ENCODE data around the gene DIAPH2. TPM values are rescaled to one million over a fixed set of nuclear protein-coding genes. Genes with fewer than 3 reads are reported as not detected.

The DIAPH2 gene
- total RNA-seq, 5 donors from 2014 or later (not counting 1 experiment from before 2014, with no cell fraction given): 8.4 to 15.3 (median 10.8) TPM

- Histone ChIP-seq H3K36me3 (ENCODE audit: control insufficient read depth in 2 of 2, extremely low read depth in 1 of 2, insufficient read depth in 1 of 2, low read length in 1 of 2) (no peaks in the 10 kb centered on the region), H3K4me3 (ENCODE audit: control insufficient read depth in 1 of 2, extremely low read depth in 1 of 2, low read length in 1 of 2) (no peak overlapping the region), H3K4me1 (ENCODE audit: control insufficient read depth in 1 of 2, extremely low read depth in 1 of 2, insufficient read depth in 2 of 2, low read length in 2 of 2) (peaks cover 0 to 2% of the 10 kb centered on the region in 2 experiments), H3K27ac (ENCODE audit: low read length) (no peak overlapping the region), H3K9me3 (no peaks in the 10 kb centered on the region), H3K27me3 (replicated peaks in 1 of 2; ENCODE audit: control insufficient read depth in 2 of 2, extremely low read depth in 1 of 2, insufficient read depth in 2 of 2, low read length in 1 of 2) (no peaks in the 10 kb centered on the region)
- no peak overlapping the region for H3K27ac Mint-ChIP-seq
- no peaks in the 10 kb centered on the region for H3K36me3 Mint-ChIP-seq
- DNase-seq (no peak), ATAC-seq (replicated peaks in 1 of 4) (no peak)
- H3K4me3 Mint-ChIP-seq: no peak overlapping the region
- ChIA-PET POLR2A (no interaction called here), CTCF (no interaction called here)
- WGBS (ENCODE audit: insufficient coverage): no CpG with 5 or more reads among the region's 7 CpGs
- H3K27me3 Mint-ChIP-seq: peaks cover 0 to 12% of the 10 kb centered on the region in 2 donors
- H3K4me1 Mint-ChIP-seq: peaks cover 7 to 18% (median 15%) of the 10 kb centered on the region in 3 donors
- no peaks in the 10 kb centered on the region for H3K9me3 Mint-ChIP-seq
Measured at GRCh38 chrX:97594646-97595224, 910.1 kb downstream of the DIAPH2 start.

DNA sequence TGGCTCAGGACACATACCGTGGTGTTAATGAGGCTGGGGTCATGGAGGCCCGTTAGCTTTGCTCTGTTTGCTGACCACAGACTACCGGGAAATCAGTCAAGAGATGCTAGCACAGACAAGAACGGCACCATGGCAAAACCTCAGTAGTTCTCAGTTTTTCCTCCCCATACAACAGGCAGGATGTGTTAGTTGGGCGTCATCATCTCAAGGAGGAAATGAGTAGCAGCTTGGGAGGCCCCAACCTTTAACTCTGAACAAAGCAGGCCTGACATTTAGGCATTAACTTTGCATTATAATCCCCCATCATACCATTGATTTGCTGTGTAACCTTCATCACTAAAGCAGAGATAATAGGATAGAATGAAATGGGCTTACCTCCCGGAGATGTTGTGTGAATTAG lies 913.3 kb downstream of the DIAPH2 start:
- Histone ChIP-seq H3K36me3 (ENCODE audit: control insufficient read depth in 2 of 2, extremely low read depth in 1 of 2, insufficient read depth in 1 of 2, low read length in 1 of 2) (no peaks in the 10 kb centered on the region), H3K4me1 (ENCODE audit: control insufficient read depth in 1 of 2, extremely low read depth in 1 of 2, insufficient read depth in 2 of 2, low read length in 2 of 2) (peaks cover 0 to 2% of the 10 kb centered on the region in 2 experiments), H3K4me3 (ENCODE audit: control insufficient read depth in 1 of 2, extremely low read depth in 1 of 2, low read length in 1 of 2) (no peak overlapping the region), H3K27ac (ENCODE audit: low read length) (no peak overlapping the region), H3K9me3 (no peaks in the 10 kb centered on the region), H3K27me3 (replicated peaks in 1 of 2; ENCODE audit: control insufficient read depth in 2 of 2, extremely low read depth in 1 of 2, insufficient read depth in 2 of 2, low read length in 1 of 2) (no peaks in the 10 kb centered on the region)
- ChIA-PET CTCF (no interaction called here), POLR2A (no interaction called here)
- Mint-ChIP-seq H3K27me3 (peaks cover 0 to 7% of the 10 kb centered on the region in 2 donors), H3K36me3 (peaks cover 3% of the 10 kb centered on the region), H3K4me1 (peaks cover 7 to 18% (median 15%) of the 10 kb centered on the region in 3 donors), H3K9me3 (no peaks in the 10 kb centered on the region), H3K27ac (peak overlapping the region; percentile 57 to 79), H3K4me3 (peak overlapping the region in 1 of 3 donors; percentile 15)
- ATAC-seq (replicated peaks in 1 of 4) (peak in 3 of 4 experiments; percentile 40 to 68 (median 53)), DNase-seq (peak in 2 of 35 experiments; percentile 0 to 1)
- WGBS (ENCODE audit: insufficient coverage): no CpG with 5 or more reads among the region's 6 CpGs

GRCh38 chrX:97602465-97603258 lies 918.0 kb downstream of the DIAPH2 start:
- DNase-seq (no peak), ATAC-seq (replicated peaks in 1 of 4) (no peak)
- no peak overlapping the region for H3K27ac Mint-ChIP-seq
- no peaks in the 10 kb centered on the region for H3K36me3 ChIP-seq (ENCODE audit: control insufficient read depth in 2 of 2, extremely low read depth in 1 of 2, insufficient read depth in 1 of 2, low read length in 1 of 2)
- no peak overlapping the region for H3K27ac ChIP-seq (ENCODE audit: low read length)
- H3K9me3 Mint-ChIP-seq: no peaks in the 10 kb centered on the region
- ChIA-PET CTCF (no interaction called here), POLR2A (no interaction called here)
- H3K4me1 Mint-ChIP-seq: peaks cover 7 to 17% (median 15%) of the 10 kb centered on the region in 3 donors
- H3K4me3 Mint-ChIP-seq: no peak overlapping the region
- peaks cover 3% of the 10 kb centered on the region for H3K36me3 Mint-ChIP-seq
- H3K4me1 ChIP-seq (ENCODE audit: control insufficient read depth in 1 of 2, extremely low read depth in 1 of 2, insufficient read depth in 2 of 2, low read length in 2 of 2): peaks cover 0 to 2% of the 10 kb centered on the region in 2 experiments
- peaks cover 0 to 8% of the 10 kb centered on the region in 2 donors for H3K27me3 Mint-ChIP-seq
- WGBS (ENCODE audit: insufficient coverage): no CpG with 5 or more reads among the region's 3 CpGs
- no peak overlapping the region for H3K4me3 ChIP-seq (ENCODE audit: control insufficient read depth in 1 of 2, extremely low read depth in 1 of 2, low read length in 1 of 2)
- H3K9me3 ChIP-seq: no peaks in the 10 kb centered on the region
- no peaks in the 10 kb centered on the region for H3K27me3 ChIP-seq (replicated peaks in 1 of 2; ENCODE audit: control insufficient read depth in 2 of 2, extremely low read depth in 1 of 2, insufficient read depth in 2 of 2, low read length in 1 of 2)

- Mint-ChIP-seq H3K36me3 (peaks cover 3% of the 10 kb centered on the region), H3K27ac (no peak overlapping the region), H3K27me3 (peaks cover 0 to 3% of the 10 kb centered on the region in 2 donors), H3K9me3 (no peaks in the 10 kb centered on the region), H3K4me1 (no peaks in the 10 kb centered on the region), H3K4me3 (no peak overlapping the region)
- H3K27me3 ChIP-seq (replicated peaks in 1 of 2; ENCODE audit: control insufficient read depth in 2 of 2, extremely low read depth in 1 of 2, insufficient read depth in 2 of 2, low read length in 1 of 2): no peaks in the 10 kb centered on the region
- H3K4me1 ChIP-seq (ENCODE audit: control insufficient read depth in 1 of 2, extremely low read depth in 1 of 2, insufficient read depth in 2 of 2, low read length in 2 of 2): no peaks in the 10 kb centered on the region
- no peak overlapping the region for H3K27ac ChIP-seq (ENCODE audit: low read length)
- ATAC-seq (replicated peaks in 1 of 4) (no peak), DNase-seq (no peak)
- H3K4me3 ChIP-seq (ENCODE audit: control insufficient read depth in 1 of 2, extremely low read depth in 1 of 2, low read length in 1 of 2): no peak overlapping the region
- H3K36me3 ChIP-seq (ENCODE audit: control insufficient read depth in 2 of 2, extremely low read depth in 1 of 2, insufficient read depth in 1 of 2, low read length in 1 of 2): no peaks in the 10 kb centered on the region
- CTCF ChIA-PET: no interaction called here
- 90% methylated on average over 1 of the region's 3 CpGs for WGBS (ENCODE audit: insufficient coverage)
- no peaks in the 10 kb centered on the region for H3K9me3 ChIP-seq
- POLR2A ChIA-PET: interaction anchor here in 1 of 2 donors (0.6 to 0.7 kb wide), 2 partner anchors 12 to 42 kb away, joined by 3 to 4 read pairs; no protein-coding TSS in a partner anchor
Measured at GRCh38 chrX:97605271-97605670, 920.6 kb downstream of the DIAPH2 start.

DNA sequence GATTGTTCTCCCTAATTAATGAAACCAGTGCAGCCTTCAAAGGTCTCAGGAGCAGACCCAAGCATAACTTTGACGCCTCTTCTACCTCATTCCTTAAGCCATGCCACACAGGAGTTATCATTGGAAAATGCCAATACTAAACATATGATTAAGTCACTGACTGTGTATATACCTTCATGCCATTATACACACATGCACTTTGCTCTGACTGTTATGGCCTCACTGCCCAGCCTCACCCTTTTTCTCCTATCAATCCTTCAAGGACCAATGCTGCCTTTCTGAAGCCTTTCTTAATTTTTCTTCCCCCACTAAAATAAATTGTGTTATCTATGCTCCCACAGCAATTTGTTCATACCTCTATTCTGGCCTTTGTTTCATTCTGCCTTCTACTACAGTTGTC lies 924.7 kb downstream of the DIAPH2 start:
- CTCF ChIA-PET: no interaction called here
- peaks cover 0 to 3% of the 10 kb centered on the region in 2 donors for H3K27me3 Mint-ChIP-seq
- H3K4me1 Mint-ChIP-seq: no peaks in the 10 kb centered on the region
- Histone ChIP-seq H3K9me3 (no peaks in the 10 kb centered on the region), H3K27me3 (replicated peaks in 1 of 2; ENCODE audit: control insufficient read depth in 2 of 2, extremely low read depth in 1 of 2, insufficient read depth in 2 of 2, low read length in 1 of 2) (no peaks in the 10 kb centered on the region), H3K4me1 (ENCODE audit: control insufficient read depth in 1 of 2, extremely low read depth in 1 of 2, insufficient read depth in 2 of 2, low read length in 2 of 2) (no peaks in the 10 kb centered on the region), H3K4me3 (ENCODE audit: control insufficient read depth in 1 of 2, extremely low read depth in 1 of 2, low read length in 1 of 2) (no peak overlapping the region), H3K36me3 (ENCODE audit: control insufficient read depth in 2 of 2, extremely low read depth in 1 of 2, insufficient read depth in 1 of 2, low read length in 1 of 2) (no peaks in the 10 kb centered on the region), H3K27ac (ENCODE audit: low read length) (no peak overlapping the region)
- H3K27ac Mint-ChIP-seq: no peak overlapping the region
- no peak for ATAC-seq (replicated peaks in 1 of 4)
- H3K4me3 Mint-ChIP-seq: no peak overlapping the region
- 100% methylated on average over 1 of the region's 1 CpG for WGBS (ENCODE audit: insufficient coverage)
- H3K36me3 Mint-ChIP-seq: no peaks in the 10 kb centered on the region
- H3K9me3 Mint-ChIP-seq: no peaks in the 10 kb centered on the region
- DNase-seq: no peak
- POLR2A ChIA-PET: no interaction called here

DNA sequence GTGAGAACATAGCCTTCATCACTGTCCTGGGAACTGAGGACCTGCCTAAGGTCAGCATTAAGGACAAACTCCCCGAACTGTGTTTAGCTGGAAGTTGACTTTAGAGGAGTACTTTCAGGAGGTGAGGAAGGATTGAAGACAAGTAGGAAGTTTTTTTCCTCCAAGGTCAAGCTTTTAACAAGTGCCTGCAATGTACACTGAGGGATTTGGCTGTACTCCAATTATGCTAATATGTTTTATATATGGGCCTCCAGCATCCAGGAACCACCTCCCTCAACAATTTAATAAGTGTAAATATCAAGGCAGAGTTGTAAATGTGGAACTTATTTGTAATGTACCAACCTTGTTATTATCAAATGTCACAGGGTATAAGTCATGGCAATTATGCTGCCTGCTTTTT lies 925.3 kb downstream of the DIAPH2 start:
- ATAC-seq (replicated peaks in 1 of 4) (no peak), DNase-seq (no peak)
- POLR2A ChIA-PET: no interaction called here
- Mint-ChIP-seq H3K9me3 (no peaks in the 10 kb centered on the region), H3K4me1 (no peaks in the 10 kb centered on the region), H3K4me3 (no peak overlapping the region), H3K27ac (no peak overlapping the region), H3K27me3 (peaks cover 0 to 6% of the 10 kb centered on the region in 2 donors), H3K36me3 (no peaks in the 10 kb centered on the region)
- Histone ChIP-seq H3K27ac (ENCODE audit: low read length) (no peak overlapping the region), H3K27me3 (replicated peaks in 1 of 2; ENCODE audit: control insufficient read depth in 2 of 2, extremely low read depth in 1 of 2, insufficient read depth in 2 of 2, low read length in 1 of 2) (no peaks in the 10 kb centered on the region), H3K36me3 (ENCODE audit: control insufficient read depth in 2 of 2, extremely low read depth in 1 of 2, insufficient read depth in 1 of 2, low read length in 1 of 2) (no peaks in the 10 kb centered on the region), H3K4me3 (ENCODE audit: control insufficient read depth in 1 of 2, extremely low read depth in 1 of 2, low read length in 1 of 2) (no peak overlapping the region), H3K9me3 (no peaks in the 10 kb centered on the region), H3K4me1 (ENCODE audit: control insufficient read depth in 1 of 2, extremely low read depth in 1 of 2, insufficient read depth in 2 of 2, low read length in 2 of 2) (no peaks in the 10 kb centered on the region)
- CTCF ChIA-PET: interaction anchor here in 1 of 2 donors (0.6 kb wide), 1 partner anchor 61 kb away, joined by 3 read pairs; no protein-coding TSS in a partner anchor
- no CpG with 5 or more reads among the region's 1 CpG for WGBS (ENCODE audit: insufficient coverage)
